Keratinocyte (primary cell): ENCODE results near the gene DDX39A.

Experiments used
- CTCF ChIP-seq, 3 experiments: IDR thresholded peaks in 1 of 3; conservative IDR thresholded peaks in 1 of 3; optimal IDR thresholded peaks in 1 of 3; 2 replicates in 2 of 3; 3 replicates in 1 of 3; pipeline versions ENCODE3 to v1.5.1; 2011; ENCODE audit warnings: low read length in 3 of 3, mild to moderate bottlenecking in 3 of 3, moderate library complexity in 2 of 3, control low read depth in 1 of 3, inconsistent platforms in 1 of 3; ENCODE audit not compliant: insufficient read depth in 2 of 3; ENCODE audit errors: extremely low read depth in 1 of 3
- EZH2 ChIP-seq: IDR thresholded peaks from one replicate; pipeline ENCODE4 v1.6.1; 2012; ENCODE audit warnings: inconsistent platforms, mild to moderate bottlenecking, low read length, moderate library complexity

- no peak for TF ChIP-seq CTCF (optimal IDR thresholded peaks at IDR 0.05 in 1 of 3, IDR thresholded peaks at IDR 0.05 in 1 of 3, conservative IDR thresholded peaks at IDR 0.05 in 1 of 3; ENCODE audit: extremely low read depth in 1 of 3, insufficient read depth in 2 of 3, low read length in 3 of 3)
- no peak for TF ChIP-seq EZH2
Measured at GRCh38 chr19:14395710-14396336, 23.3 kb downstream of the DDX39A start.
